T-helper 9 cell (primary cell): ENCODE measurements around the gene STPG3.

ENCODE experiments used
- DNase-seq: peaks from one replicate; pipeline ENCODE4 v3.0.0-alpha.2; 2020

Gene STPG3

GRCh38 chr9:137281345-137282116 is 30.4 kb downstream of the STPG3 start:
- no peak for DNase-seq

- DNase-seq, result no peak
These were observed 35.9 kb downstream of the STPG3 start for GRCh38 chr9:137286975-137287383.

- no peak for DNase-seq
These were observed 42.0 kb downstream of the STPG3 start for GRCh38 chr9:137293094-137293481.

GRCh38 chr9:137293482-137294090 is 42.5 kb downstream of the STPG3 start:
- no peak for DNase-seq

GRCh38 chr9:137294091-137294680 is 43.1 kb downstream of the STPG3 start:
- DNase-seq, result no peak

- no peak for DNase-seq
These were observed 43.7 kb downstream of the STPG3 start for GRCh38 chr9:137294681-137295237.

GRCh38 chr9:137295238-137295811 is 44.2 kb downstream of the STPG3 start:
- DNase-seq, result peak; percentile 36

GRCh38 chr9:137295849-137296669 is 45.0 kb downstream of the STPG3 start:
- DNase-seq, result no peak

- DNase-seq, result no peak
These were observed 45.9 kb downstream of the STPG3 start for GRCh38 chr9:137296670-137297664.

- no peak for DNase-seq
These were observed 46.9 kb downstream of the STPG3 start for GRCh38 chr9:137297966-137298365.

GRCh38 chr9:137298401-137299202 is 47.5 kb downstream of the STPG3 start:
- no peak for DNase-seq

- DNase-seq, result no peak
These were observed 48.1 kb downstream of the STPG3 start for GRCh38 chr9:137299203-137299565.

GRCh38 chr9:137299938-137300337 is 48.9 kb downstream of the STPG3 start:
- no peak for DNase-seq

- no peak for DNase-seq
These were observed 49.5 kb downstream of the STPG3 start for GRCh38 chr9:137300567-137301080.

- no peak for DNase-seq
These were observed 50.2 kb downstream of the STPG3 start for GRCh38 chr9:137301081-137301947.

GRCh38 chr9:137302118-137302448 is 51.0 kb downstream of the STPG3 start, which contains the start of gene NRARP:
NRARP (minus strand) TSS chr9:137302271; CDS start chr9:137301928, 343 bp downstream.
- peak; percentile 87 for DNase-seq

- DNase-seq, result no peak
These were observed 51.5 kb downstream of the STPG3 start for GRCh38 chr9:137302449-137303150.
